Measurements from ENCODE around the gene PRORP. TPM values are rescaled to one million over a fixed set of nuclear protein-coding genes. Genes with fewer than 3 reads are reported as not detected.

Gene PRORP
- 10 to 100 TPM; 24.3 to 34.4 TPM for total RNA-seq
- 31.7 TPM for polyA plus RNA-seq (ENCODE audit: insufficient read depth, low read depth, low replicate concordance)
- long read RNA-seq, donor 1, full-length matches to known transcripts, result 6 of 23 reads
- long read RNA-seq, donor 1, partial matches to known transcripts, result 17 of 23 reads
- long read RNA-seq, donor 1, other reads (novel, unspliced or antisense), result 0 of 23 reads
- long read RNA-seq, donor 2, partial matches to known transcripts, result 0 of 7 reads
- long read RNA-seq, donor 2, other reads (novel, unspliced or antisense), result 0 of 7 reads

GRCh38 chr14:35121887-35122695 is at the start of gene PRORP, which contains the start of gene PPP2R3C:
Gene PRORP (plus strand): TSS chr14:35122552. CDS start chr14:35123246, 694 bp downstream.
Gene PPP2R3C (minus strand): TSS chr14:35121990. CDS start chr14:35121959, 31 bp downstream.
- no peaks in the 10 kb centered on the region for H3K27me3 ChIP-seq
- H3K4me3 ChIP-seq, result peak within 1 kb of the TSS; percentile 79 to 90
- no peak for TF ChIP-seq POLR2A (IDR thresholded peaks at IDR 0.05)
- TF ChIP-seq, protein P1, sequence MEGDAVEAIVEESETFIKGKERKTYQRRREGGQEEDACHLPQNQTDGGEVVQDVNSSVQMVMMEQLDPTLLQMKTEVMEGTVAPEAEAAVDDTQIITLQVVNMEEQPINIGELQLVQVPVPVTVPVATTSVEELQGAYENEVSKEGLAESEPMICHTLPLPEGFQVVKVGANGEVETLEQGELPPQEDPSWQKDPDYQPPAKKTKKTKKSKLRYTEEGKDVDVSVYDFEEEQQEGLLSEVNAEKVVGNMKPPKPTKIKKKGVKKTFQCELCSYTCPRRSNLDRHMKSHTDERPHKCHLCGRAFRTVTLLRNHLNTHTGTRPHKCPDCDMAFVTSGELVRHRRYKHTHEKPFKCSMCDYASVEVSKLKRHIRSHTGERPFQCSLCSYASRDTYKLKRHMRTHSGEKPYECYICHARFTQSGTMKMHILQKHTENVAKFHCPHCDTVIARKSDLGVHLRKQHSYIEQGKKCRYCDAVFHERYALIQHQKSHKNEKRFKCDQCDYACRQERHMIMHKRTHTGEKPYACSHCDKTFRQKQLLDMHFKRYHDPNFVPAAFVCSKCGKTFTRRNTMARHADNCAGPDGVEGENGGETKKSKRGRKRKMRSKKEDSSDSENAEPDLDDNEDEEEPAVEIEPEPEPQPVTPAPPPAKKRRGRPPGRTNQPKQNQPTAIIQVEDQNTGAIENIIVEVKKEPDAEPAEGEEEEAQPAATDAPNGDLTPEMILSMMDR (IDR thresholded peaks at IDR 0.05), result no peak
- peak within 1 kb of the TSS; percentile 96 to 97 for H3K27ac ChIP-seq
- peak; percentile 96 for DNase-seq
- H3K9me3 ChIP-seq, result no peaks in the 10 kb centered on the region
- H3K36me3 ChIP-seq (ENCODE audit: low read depth, missing control alignments), result no peaks in the 10 kb centered on the region
- intact Hi-C loops (cut with DNase I; ENCODE audit: low total_unique reads), result loop anchor here (10.0 kb wide), 1 partner anchor 293 kb away; no protein-coding TSS in a partner anchor
- H3K4me1 ChIP-seq, result peaks cover 11% of the 10 kb centered on the region
- WGBS, 2 donors, result 0 to 1% methylated on average over 50 to 57 of the region's 57 CpGs

- H3K27me3 ChIP-seq, result no peaks in the 10 kb centered on the region
- no peak overlapping the region for H3K27ac ChIP-seq
- TF ChIP-seq, protein P1 (IDR thresholded peaks at IDR 0.05), result no peak
- TF ChIP-seq POLR2A (IDR thresholded peaks at IDR 0.05), result no peak
- no peaks in the 10 kb centered on the region for H3K36me3 ChIP-seq (ENCODE audit: low read depth, missing control alignments)
- intact Hi-C loops (cut with DNase I; ENCODE audit: low total_unique reads), result no loop called here
- no peaks in the 10 kb centered on the region for H3K4me1 ChIP-seq
- H3K4me3 ChIP-seq, result no peak overlapping the region
- 74 to 82% methylated on average over 1 of the region's 1 CpG for WGBS, 2 donors
- DNase-seq, result no peak
- H3K9me3 ChIP-seq, result no peaks in the 10 kb centered on the region
These were observed 48.9 kb upstream of the PRORP start for GRCh38 chr14:35073486-35073885.

GRCh38 chr14:35078082-35078481 is 44.3 kb upstream of the PRORP start:
- TF ChIP-seq, protein P1 (IDR thresholded peaks at IDR 0.05), result no peak
- intact Hi-C loops (cut with DNase I; ENCODE audit: low total_unique reads), result no loop called here
- H3K27ac ChIP-seq, result no peak overlapping the region
- no peaks in the 10 kb centered on the region for H3K9me3 ChIP-seq
- no peaks in the 10 kb centered on the region for H3K36me3 ChIP-seq (ENCODE audit: low read depth, missing control alignments)
- 94 to 95% methylated on average over 2 of the region's 2 CpGs for WGBS, 2 donors
- H3K4me3 ChIP-seq, result no peak overlapping the region
- H3K27me3 ChIP-seq, result no peaks in the 10 kb centered on the region
- no peak for DNase-seq
- H3K4me1 ChIP-seq, result no peaks in the 10 kb centered on the region

- no peak for TF ChIP-seq POLR2A (IDR thresholded peaks at IDR 0.05)
- TF ChIP-seq, protein P1 (IDR thresholded peaks at IDR 0.05), result no peak
- WGBS, 2 donors, result 79 to 80% methylated on average over 1 of the region's 1 CpG
- DNase-seq, result no peak
- Histone ChIP-seq H3K9me3 (no peaks in the 10 kb centered on the region), H3K4me1 (no peaks in the 10 kb centered on the region), H3K27ac (no peak overlapping the region), H3K4me3 (no peak overlapping the region), H3K36me3 (ENCODE audit: low read depth, missing control alignments) (no peaks in the 10 kb centered on the region), H3K27me3 (no peaks in the 10 kb centered on the region)
- intact Hi-C loops (cut with DNase I; ENCODE audit: low total_unique reads), result no loop called here
These were observed 42.6 kb upstream of the PRORP start for GRCh38 chr14:35079742-35080141.
